LNCAP (cell line): ENCODE data around the gene ADAT3.

Experiments
- CTCF ChIP-seq: fragments of 450-650 bp; IDR thresholded peaks from 2 replicates; pipeline ENCODE4 v1.5.1; 2017; ENCODE audit warnings: mild to moderate bottlenecking

The ADAT3 gene

GRCh38 chr19:1929021-1929742 lies 24.0 kb downstream of the ADAT3 start:
- peak; percentile 93 for TF ChIP-seq CTCF

- no peak for TF ChIP-seq CTCF
Measured at GRCh38 chr19:1931445-1931844, 26.2 kb downstream of the ADAT3 start.

- TF ChIP-seq CTCF: no peak
Measured at GRCh38 chr19:1932395-1932794, 27.2 kb downstream of the ADAT3 start.

GRCh38 chr19:1933244-1933643 lies 28.0 kb downstream of the ADAT3 start:
- TF ChIP-seq CTCF: no peak

- TF ChIP-seq CTCF: no peak
Measured at GRCh38 chr19:1933942-1934341, 28.7 kb downstream of the ADAT3 start.

- TF ChIP-seq CTCF: no peak
Measured at GRCh38 chr19:1935484-1936208, 30.4 kb downstream of the ADAT3 start.

GRCh38 chr19:1936430-1936829 lies 31.2 kb downstream of the ADAT3 start:
- TF ChIP-seq CTCF: no peak
